ENCODE results near the gene PRDX1. TPM values are rescaled to one million over a fixed set of nuclear protein-coding genes. Genes with fewer than 3 reads are reported as not detected.
A peak's percentile ranks its signal among the peaks of the same experiment; 100 is the strongest.

Gene PRDX1
- total and polyA plus RNA-seq, 2 of the 13 experiments (the other 11 are each of a cell fraction or from before 2014, with no cell fraction given) = 761 to 1,898 TPM

DNA sequence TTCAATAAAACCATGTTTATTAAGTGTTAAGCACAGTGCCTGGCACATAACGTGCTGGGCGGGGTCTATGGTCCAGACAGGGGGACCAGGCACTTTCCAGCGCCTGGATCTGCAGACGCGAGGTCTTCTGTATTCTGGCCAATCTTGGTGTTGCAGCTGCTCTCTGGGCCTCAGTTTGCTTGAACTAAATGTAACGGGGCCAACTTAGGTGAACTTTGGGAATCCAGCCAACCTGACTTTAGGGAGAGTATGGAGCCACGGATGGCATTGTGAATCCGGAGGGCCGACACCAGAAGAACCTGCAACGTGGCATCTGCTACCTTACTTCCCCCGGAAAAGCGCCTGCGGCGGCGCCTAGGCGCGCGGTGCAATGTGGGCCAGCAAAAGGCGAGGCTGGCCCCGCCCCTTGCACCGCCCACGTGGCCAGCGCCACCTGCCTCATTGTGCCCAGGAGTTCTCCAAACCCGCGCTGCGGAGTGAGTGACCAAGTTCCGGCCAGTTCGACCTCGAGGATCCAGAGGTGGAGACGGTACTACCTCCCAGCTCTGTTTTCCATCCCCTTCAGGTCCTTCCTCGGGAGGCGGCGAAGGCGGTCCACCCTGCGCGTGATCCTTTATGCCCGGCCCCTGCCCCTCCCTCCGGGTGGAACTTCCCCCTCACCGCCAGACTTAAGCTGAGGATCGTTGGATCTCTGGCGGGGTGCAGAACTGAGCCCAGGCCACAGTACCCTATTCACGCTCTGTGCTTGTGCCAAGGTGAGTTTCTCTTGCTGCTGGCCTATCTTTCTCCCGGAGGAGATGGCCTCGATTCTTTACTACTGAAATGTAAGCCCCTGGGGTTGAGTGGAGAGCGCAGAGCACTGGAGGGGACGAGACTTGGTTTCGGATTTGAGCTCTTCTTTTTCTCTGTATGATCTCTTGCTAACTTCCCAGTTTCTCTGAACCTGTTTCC lies 29.0 kb upstream of the PRDX1 start, which contains the start of gene AKR1A1 (continued):
- TF ChIP-seq ZSCAN21 (CRISPR knock-in tag; IDR thresholded peaks at IDR 0.05; ENCODE audit: borderline replicate concordance) (peak; percentile 88; the same call in 1 of the 2 replicates), HNF4A (CRISPR knock-in tag; IDR thresholded peaks at IDR 0.05) (peak; percentile 25), MIER2 (CRISPR knock-in tag; IDR thresholded peaks at IDR 0.05) (no peak; the same call in 1 of the 2 replicates), SYNCRIP (IDR thresholded peaks at IDR 0.05; ENCODE audit: insufficient read depth, low read depth, low read length) (no peak), ZNF510 (CRISPR knock-in tag; IDR thresholded peaks at IDR 0.05; ENCODE audit: low read depth) (peak; percentile 62; the same call in 1 of the 2 replicates), CEBPB (IDR thresholded peaks at IDR 0.05; ENCODE audit: borderline replicate concordance, low read depth, low read length) (no peak), SSRP1 (CRISPR knock-in tag; IDR thresholded peaks at IDR 0.05) (no peak), MED1 (CRISPR knock-in tag; IDR thresholded peaks at IDR 0.05) (peak; percentile 77), ZFP90 (CRISPR knock-in tag; IDR thresholded peaks at IDR 0.05; ENCODE audit: borderline replicate concordance) (peak; percentile 90; the same call in 1 of the 2 replicates), NFE2L1 (CRISPR knock-in tag; IDR thresholded peaks at IDR 0.05; ENCODE audit: borderline replicate concordance) (no peak), ZNF256 (CRISPR knock-in tag; conservative IDR thresholded peaks at IDR 0.05) (0 out of 2 replicates have a peak, but pooled peaks have one; percentile 46), ZNF616 (CRISPR knock-in tag; IDR thresholded peaks at IDR 0.05; ENCODE audit: low read depth) (peak; percentile 72; the same call in 1 of the 2 replicates), SMAD9 (CRISPR knock-in tag; IDR thresholded peaks at IDR 0.05) (0 out of 2 replicates have a peak, but pooled peaks have one; percentile 61)
- TF ChIP-seq, protein P1, sequence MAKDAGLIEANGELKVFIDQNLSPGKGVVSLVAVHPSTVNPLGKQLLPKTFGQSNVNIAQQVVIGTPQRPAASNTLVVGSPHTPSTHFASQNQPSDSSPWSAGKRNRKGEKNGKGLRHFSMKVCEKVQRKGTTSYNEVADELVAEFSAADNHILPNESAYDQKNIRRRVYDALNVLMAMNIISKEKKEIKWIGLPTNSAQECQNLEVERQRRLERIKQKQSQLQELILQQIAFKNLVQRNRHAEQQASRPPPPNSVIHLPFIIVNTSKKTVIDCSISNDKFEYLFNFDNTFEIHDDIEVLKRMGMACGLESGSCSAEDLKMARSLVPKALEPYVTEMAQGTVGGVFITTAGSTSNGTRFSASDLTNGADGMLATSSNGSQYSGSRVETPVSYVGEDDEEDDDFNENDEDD (CRISPR knock-in tag; IDR thresholded peaks at IDR 0.05; ENCODE audit: borderline replicate concordance) = peak; percentile 92
- TF ChIP-seq, protein P2, sequence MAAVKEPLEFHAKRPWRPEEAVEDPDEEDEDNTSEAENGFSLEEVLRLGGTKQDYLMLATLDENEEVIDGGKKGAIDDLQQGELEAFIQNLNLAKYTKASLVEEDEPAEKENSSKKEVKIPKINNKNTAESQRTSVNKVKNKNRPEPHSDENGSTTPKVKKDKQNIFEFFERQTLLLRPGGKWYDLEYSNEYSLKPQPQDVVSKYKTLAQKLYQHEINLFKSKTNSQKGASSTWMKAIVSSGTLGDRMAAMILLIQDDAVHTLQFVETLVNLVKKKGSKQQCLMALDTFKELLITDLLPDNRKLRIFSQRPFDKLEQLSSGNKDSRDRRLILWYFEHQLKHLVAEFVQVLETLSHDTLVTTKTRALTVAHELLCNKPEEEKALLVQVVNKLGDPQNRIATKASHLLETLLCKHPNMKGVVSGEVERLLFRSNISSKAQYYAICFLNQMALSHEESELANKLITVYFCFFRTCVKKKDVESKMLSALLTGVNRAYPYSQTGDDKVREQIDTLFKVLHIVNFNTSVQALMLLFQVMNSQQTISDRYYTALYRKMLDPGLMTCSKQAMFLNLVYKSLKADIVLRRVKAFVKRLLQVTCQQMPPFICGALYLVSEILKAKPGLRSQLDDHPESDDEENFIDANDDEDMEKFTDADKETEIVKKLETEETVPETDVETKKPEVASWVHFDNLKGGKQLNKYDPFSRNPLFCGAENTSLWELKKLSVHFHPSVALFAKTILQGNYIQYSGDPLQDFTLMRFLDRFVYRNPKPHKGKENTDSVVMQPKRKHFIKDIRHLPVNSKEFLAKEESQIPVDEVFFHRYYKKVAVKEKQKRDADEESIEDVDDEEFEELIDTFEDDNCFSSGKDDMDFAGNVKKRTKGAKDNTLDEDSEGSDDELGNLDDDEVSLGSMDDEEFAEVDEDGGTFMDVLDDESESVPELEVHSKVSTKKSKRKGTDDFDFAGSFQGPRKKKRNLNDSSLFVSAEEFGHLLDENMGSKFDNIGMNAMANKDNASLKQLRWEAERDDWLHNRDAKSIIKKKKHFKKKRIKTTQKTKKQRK (IDR thresholded peaks at IDR 0.05; ENCODE audit: low read length) = no peak
- TF ChIP-seq, protein P3, sequence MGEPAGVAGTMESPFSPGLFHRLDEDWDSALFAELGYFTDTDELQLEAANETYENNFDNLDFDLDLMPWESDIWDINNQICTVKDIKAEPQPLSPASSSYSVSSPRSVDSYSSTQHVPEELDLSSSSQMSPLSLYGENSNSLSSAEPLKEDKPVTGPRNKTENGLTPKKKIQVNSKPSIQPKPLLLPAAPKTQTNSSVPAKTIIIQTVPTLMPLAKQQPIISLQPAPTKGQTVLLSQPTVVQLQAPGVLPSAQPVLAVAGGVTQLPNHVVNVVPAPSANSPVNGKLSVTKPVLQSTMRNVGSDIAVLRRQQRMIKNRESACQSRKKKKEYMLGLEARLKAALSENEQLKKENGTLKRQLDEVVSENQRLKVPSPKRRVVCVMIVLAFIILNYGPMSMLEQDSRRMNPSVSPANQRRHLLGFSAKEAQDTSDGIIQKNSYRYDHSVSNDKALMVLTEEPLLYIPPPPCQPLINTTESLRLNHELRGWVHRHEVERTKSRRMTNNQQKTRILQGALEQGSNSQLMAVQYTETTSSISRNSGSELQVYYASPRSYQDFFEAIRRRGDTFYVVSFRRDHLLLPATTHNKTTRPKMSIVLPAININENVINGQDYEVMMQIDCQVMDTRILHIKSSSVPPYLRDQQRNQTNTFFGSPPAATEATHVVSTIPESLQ (CRISPR knock-in tag; conservative IDR thresholded peaks at IDR 0.05) = no peak
- TF ChIP-seq, protein P4, sequence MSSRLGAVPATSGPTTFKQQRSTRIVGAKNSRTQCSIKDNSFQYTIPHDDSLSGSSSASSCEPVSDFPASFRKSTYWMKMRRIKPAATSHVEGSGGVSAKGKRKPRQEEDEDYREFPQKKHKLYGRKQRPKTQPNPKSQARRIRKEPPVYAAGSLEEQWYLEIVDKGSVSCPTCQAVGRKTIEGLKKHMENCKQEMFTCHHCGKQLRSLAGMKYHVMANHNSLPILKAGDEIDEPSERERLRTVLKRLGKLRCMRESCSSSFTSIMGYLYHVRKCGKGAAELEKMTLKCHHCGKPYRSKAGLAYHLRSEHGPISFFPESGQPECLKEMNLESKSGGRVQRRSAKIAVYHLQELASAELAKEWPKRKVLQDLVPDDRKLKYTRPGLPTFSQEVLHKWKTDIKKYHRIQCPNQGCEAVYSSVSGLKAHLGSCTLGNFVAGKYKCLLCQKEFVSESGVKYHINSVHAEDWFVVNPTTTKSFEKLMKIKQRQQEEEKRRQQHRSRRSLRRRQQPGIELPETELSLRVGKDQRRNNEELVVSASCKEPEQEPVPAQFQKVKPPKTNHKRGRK (CRISPR knock-in tag; IDR thresholded peaks at IDR 0.05) = 0 out of 2 replicates have a peak, but pooled peaks have one; percentile 36
- TF ChIP-seq, protein P5, sequence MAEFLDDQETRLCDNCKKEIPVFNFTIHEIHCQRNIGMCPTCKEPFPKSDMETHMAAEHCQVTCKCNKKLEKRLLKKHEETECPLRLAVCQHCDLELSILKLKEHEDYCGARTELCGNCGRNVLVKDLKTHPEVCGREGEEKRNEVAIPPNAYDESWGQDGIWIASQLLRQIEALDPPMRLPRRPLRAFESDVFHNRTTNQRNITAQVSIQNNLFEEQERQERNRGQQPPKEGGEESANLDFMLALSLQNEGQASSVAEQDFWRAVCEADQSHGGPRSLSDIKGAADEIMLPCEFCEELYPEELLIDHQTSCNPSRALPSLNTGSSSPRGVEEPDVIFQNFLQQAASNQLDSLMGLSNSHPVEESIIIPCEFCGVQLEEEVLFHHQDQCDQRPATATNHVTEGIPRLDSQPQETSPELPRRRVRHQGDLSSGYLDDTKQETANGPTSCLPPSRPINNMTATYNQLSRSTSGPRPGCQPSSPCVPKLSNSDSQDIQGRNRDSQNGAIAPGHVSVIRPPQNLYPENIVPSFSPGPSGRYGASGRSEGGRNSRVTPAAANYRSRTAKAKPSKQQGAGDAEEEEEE (CRISPR knock-in tag; IDR thresholded peaks at IDR 0.05; ENCODE audit: borderline replicate concordance) = no peak

Data from HepG2 (cell line).